Activated gamma-delta T cell treated with anti-CD3 and anti-CD28 coated beads, Interleukin-2, amount 50 U/mL, for 16 hours (primary cell): Measurements from ENCODE around the gene DIAPH2.

Source experiments
- DNase-seq: peaks from one replicate; pipeline ENCODE4 v3.0.0-alpha.2; 2020; ENCODE audit warnings: low read depth

Gene DIAPH2

GRCh38 chrX:97309487-97310116 is 625.0 kb downstream of the DIAPH2 start:
- DNase-seq = no peak

- no peak for DNase-seq
Measured at GRCh38 chrX:97310373-97310772, 625.7 kb downstream of the DIAPH2 start.

- no peak for DNase-seq
Measured at GRCh38 chrX:97311066-97311778, 626.6 kb downstream of the DIAPH2 start.

- DNase-seq = no peak
Measured at GRCh38 chrX:97314345-97314744, 629.7 kb downstream of the DIAPH2 start.

- no peak for DNase-seq
Measured at GRCh38 chrX:97315939-97316338, 631.3 kb downstream of the DIAPH2 start.

- DNase-seq = no peak
Measured at GRCh38 chrX:97320305-97320704, 635.7 kb downstream of the DIAPH2 start.

- DNase-seq = no peak
Measured at GRCh38 chrX:97322401-97322800, 637.8 kb downstream of the DIAPH2 start.

- DNase-seq = no peak
Measured at GRCh38 chrX:97326456-97326855, 641.8 kb downstream of the DIAPH2 start.

- no peak for DNase-seq
Measured at GRCh38 chrX:97328853-97329390, 644.3 kb downstream of the DIAPH2 start.

GRCh38 chrX:97330151-97330550 is 645.5 kb downstream of the DIAPH2 start:
- no peak for DNase-seq

- no peak for DNase-seq
Measured at GRCh38 chrX:97332963-97333362, 648.3 kb downstream of the DIAPH2 start.

- DNase-seq = no peak
Measured at GRCh38 chrX:97334850-97335249, 650.2 kb downstream of the DIAPH2 start.

GRCh38 chrX:97344724-97345123 is 660.1 kb downstream of the DIAPH2 start:
- no peak for DNase-seq

GRCh38 chrX:97358941-97359340 is 674.3 kb downstream of the DIAPH2 start:
- DNase-seq = no peak

GRCh38 chrX:97363843-97364242 is 679.2 kb downstream of the DIAPH2 start:
- DNase-seq = no peak

GRCh38 chrX:97366237-97366636 is 681.6 kb downstream of the DIAPH2 start:
- DNase-seq = no peak

- DNase-seq = no peak
Measured at GRCh38 chrX:97367125-97367524, 682.5 kb downstream of the DIAPH2 start.

- DNase-seq = no peak
Measured at GRCh38 chrX:97369947-97370346, 685.3 kb downstream of the DIAPH2 start.

GRCh38 chrX:97372001-97372766 is 687.5 kb downstream of the DIAPH2 start:
- no peak for DNase-seq

- no peak for DNase-seq
Measured at GRCh38 chrX:97374266-97374665, 689.6 kb downstream of the DIAPH2 start.

GRCh38 chrX:97380200-97380599 is 695.6 kb downstream of the DIAPH2 start:
- DNase-seq = no peak

GRCh38 chrX:97384685-97385084 is 700.0 kb downstream of the DIAPH2 start:
- DNase-seq = no peak

GRCh38 chrX:97387004-97387403 is 702.4 kb downstream of the DIAPH2 start:
- DNase-seq = no peak
